Natural killer cell (primary cell): ENCODE results near the gene SAMD4A. TPM values are rescaled to one million over a fixed set of nuclear protein-coding genes. Genes with fewer than 3 reads are reported as not detected.

ENCODE experiments used
- ATAC-seq, 3 donors: fragments of 150-1000 bp in 2 of 3; fragments of 200-7000 bp in 1 of 3; cut with Tn5 transposase; 1 replicate in 1 of 3; 2 replicates in 2 of 3; pipeline ENCODE4 v1.10.0; 2021; ENCODE audit warnings: mild to moderate bottlenecking in 2 of 3, moderate library complexity in 2 of 3
- DNase-seq, 2 donors: peaks; one replicate each; pipeline versions ENCODE4 v3.0.0 to v3.0.0-alpha.2; 2013 to 2021; ENCODE audit warnings: mixed read lengths in 1 of 2
- H3K27ac ChIP-seq: one replicate; pipeline ENCODE4 v1.5.1; 2013; ENCODE audit warnings: mild to moderate bottlenecking, low read length
- H3K27me3 ChIP-seq: one replicate; pipeline ENCODE4 v1.6.1; 2013; ENCODE audit warnings: low read length; ENCODE audit not compliant: control insufficient read depth, insufficient read depth
- H3K36me3 ChIP-seq: one replicate; pipeline ENCODE4 v1.6.1; 2013; ENCODE audit warnings: low read length; ENCODE audit not compliant: control insufficient read depth, insufficient read depth
- H3K4me1 ChIP-seq: one replicate; pipeline ENCODE4 v1.6.1; 2013; ENCODE audit warnings: low read length; ENCODE audit not compliant: control insufficient read depth, insufficient read depth
- H3K4me3 ChIP-seq: one replicate; pipeline ENCODE4 v1.5.1; 2013; ENCODE audit warnings: low read length
- H3K9me3 ChIP-seq: one replicate; pipeline ENCODE4 v1.6.1; 2013; ENCODE audit warnings: low read length; ENCODE audit not compliant: control insufficient read depth, insufficient read depth
- H3K27ac Mint-ChIP-seq, 2 donors: one replicate each; pipeline ENCODE4 v1.8.0; 2022; ENCODE audit warnings: mild to moderate bottlenecking in 2 of 2, mixed read lengths in 2 of 2, moderate library complexity in 1 of 2
- H3K27me3 Mint-ChIP-seq, 2 donors: one replicate each; pipeline ENCODE4 v1.8.0; 2022; ENCODE audit warnings: low read depth in 2 of 2, mixed read lengths in 2 of 2
- H3K36me3 Mint-ChIP-seq: one replicate; pipeline ENCODE4 v1.8.0; 2022; ENCODE audit warnings: mixed read lengths
- H3K4me1 Mint-ChIP-seq, 2 donors: one replicate each; pipeline ENCODE4 v1.8.0; 2022; ENCODE audit warnings: mixed read lengths in 2 of 2
- H3K4me3 Mint-ChIP-seq: one replicate; pipeline ENCODE4 v1.8.0; 2022; ENCODE audit warnings: mild to moderate bottlenecking, moderate library complexity, mixed read lengths
- H3K9me3 Mint-ChIP-seq, 2 donors: one replicate each; pipeline ENCODE4 v1.8.0; 2022; ENCODE audit warnings: mixed read lengths in 2 of 2
- WGBS: methylation state at CpG from one replicate; pipeline ENCODE4 v1.1.7; 2013; ENCODE audit warnings: missing lambda C conversion rate; ENCODE audit not compliant: insufficient coverage; 5-methylcytosine and 5-hydroxymethylcytosine counted together
- intact Hi-C: fragments of 100-400 bp; cut with micrococcal nuclease; formaldehyde crosslinking; loops from one replicate; pipeline ENCODE4 v1.14.2; 2022
- total RNA-seq, 4 donors: library from RNA; stranded (reverse); fragments of 120-200 nt in 1 of 4; gene quantifications; one replicate each; pipeline versions ENCODE4 v1.2.3 to v1.2.4, GENCODE V29; 2013 to 2022
- TF ChIP-seq, protein P1 (sequence below): fragments of 200-600 bp; IDR thresholded peaks from one replicate; pipeline ENCODE4 v1.8.0; 2022; ENCODE audit warnings: antibody characterized with exemption

Gene SAMD4A
- total RNA-seq, 3 donors from 2014 or later (not counting 1 experiment from before 2014, with no cell fraction given), result 0.70 to 1.6 (median 1.4) TPM

DNA sequence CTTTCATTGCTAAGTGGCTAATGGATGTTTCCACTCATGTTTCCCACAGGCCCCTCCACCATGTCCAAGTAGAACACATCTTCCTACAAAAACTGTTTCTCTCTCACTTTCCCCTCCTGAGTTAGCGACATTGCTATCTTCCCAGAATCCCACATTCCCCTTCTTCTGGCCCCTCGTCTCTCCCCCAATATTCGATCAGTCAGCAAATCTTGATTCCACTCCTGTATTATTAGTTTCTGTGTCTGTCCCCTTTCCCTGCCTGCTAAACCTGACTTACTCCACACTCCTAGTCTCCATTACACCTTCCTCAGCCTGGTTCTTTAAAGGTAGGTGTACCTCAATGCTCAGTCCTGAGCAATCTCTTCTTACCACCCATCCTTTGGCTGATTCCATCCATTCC, 19.3 kb upstream of the SAMD4A start:
- Histone ChIP-seq H3K36me3 (no peaks in the 10 kb centered on the region), H3K27ac (no peak overlapping the region), H3K4me3 (no peak overlapping the region), H3K9me3 (no peaks in the 10 kb centered on the region), H3K27me3 (no peaks in the 10 kb centered on the region), H3K4me1 (no peaks in the 10 kb centered on the region)
- Mint-ChIP-seq H3K9me3 (no peaks in the 10 kb centered on the region), H3K27ac (no peak overlapping the region), H3K36me3 (no peaks in the 10 kb centered on the region), H3K27me3 (peaks cover 0 to 8% of the 10 kb centered on the region in 2 donors), H3K4me3 (no peak overlapping the region), H3K4me1 (no peaks in the 10 kb centered on the region)
- no peak for ATAC-seq
- TF ChIP-seq, protein P1, sequence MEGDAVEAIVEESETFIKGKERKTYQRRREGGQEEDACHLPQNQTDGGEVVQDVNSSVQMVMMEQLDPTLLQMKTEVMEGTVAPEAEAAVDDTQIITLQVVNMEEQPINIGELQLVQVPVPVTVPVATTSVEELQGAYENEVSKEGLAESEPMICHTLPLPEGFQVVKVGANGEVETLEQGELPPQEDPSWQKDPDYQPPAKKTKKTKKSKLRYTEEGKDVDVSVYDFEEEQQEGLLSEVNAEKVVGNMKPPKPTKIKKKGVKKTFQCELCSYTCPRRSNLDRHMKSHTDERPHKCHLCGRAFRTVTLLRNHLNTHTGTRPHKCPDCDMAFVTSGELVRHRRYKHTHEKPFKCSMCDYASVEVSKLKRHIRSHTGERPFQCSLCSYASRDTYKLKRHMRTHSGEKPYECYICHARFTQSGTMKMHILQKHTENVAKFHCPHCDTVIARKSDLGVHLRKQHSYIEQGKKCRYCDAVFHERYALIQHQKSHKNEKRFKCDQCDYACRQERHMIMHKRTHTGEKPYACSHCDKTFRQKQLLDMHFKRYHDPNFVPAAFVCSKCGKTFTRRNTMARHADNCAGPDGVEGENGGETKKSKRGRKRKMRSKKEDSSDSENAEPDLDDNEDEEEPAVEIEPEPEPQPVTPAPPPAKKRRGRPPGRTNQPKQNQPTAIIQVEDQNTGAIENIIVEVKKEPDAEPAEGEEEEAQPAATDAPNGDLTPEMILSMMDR, result no peak
- WGBS, result 90% methylated on average over 3 of the region's 3 CpGs
- intact Hi-C loops, result no loop called here
- DNase-seq, result no peak

DNA sequence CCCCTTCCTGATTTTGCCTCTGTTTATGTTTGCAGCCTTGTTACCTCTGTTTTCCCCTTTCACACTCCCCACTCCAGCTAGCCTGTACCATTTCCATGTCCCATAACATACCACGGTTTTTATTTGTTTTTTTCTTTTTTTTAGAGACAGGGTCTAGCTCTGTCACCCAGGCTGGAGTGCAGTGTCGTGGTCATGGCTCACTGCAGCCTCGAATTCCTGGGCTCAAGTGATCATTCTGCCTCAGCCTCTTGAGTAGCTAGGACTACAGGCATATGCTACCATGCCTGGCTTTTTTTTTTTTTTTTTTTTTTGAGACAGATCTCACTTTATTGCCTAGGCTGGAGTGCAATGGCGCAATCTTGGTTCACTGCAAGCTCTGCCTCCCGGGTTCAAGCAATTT, 18.4 kb upstream of the SAMD4A start:
- DNase-seq (no peak), ATAC-seq (no peak)
- H3K36me3 ChIP-seq, result no peaks in the 10 kb centered on the region
- H3K4me1 ChIP-seq, result no peaks in the 10 kb centered on the region
- H3K27ac ChIP-seq, result no peak overlapping the region
- Mint-ChIP-seq H3K4me3 (no peak overlapping the region), H3K4me1 (no peaks in the 10 kb centered on the region), H3K36me3 (no peaks in the 10 kb centered on the region), H3K27me3 (peaks cover 0 to 8% of the 10 kb centered on the region in 2 donors), H3K27ac (no peak overlapping the region), H3K9me3 (no peaks in the 10 kb centered on the region)
- intact Hi-C loops, result no loop called here
- TF ChIP-seq, protein P1, result no peak
- H3K4me3 ChIP-seq, result no peak overlapping the region
- H3K27me3 ChIP-seq, result no peaks in the 10 kb centered on the region
- 84% methylated on average over 5 of the region's 5 CpGs for WGBS
- H3K9me3 ChIP-seq, result no peaks in the 10 kb centered on the region

DNA sequence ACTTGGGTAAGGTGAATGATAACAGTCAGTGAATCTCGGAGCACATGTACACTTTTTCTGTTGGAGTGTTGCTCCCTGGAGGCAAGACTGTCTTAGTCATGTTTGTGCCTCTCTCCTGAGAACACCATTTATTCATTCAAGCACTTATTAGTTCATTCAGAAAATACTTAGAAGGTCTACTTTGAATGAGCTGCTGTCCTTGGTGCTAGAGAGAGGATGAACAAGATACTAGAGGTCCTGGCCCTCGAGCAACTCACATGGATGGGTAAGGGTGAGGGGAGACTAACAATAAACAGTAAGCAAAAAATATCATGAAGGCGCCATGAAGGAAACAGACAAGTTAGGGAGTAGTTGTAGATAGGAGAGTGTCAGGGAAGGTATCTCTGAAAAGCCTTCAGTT, 17.1 kb upstream of the SAMD4A start:
- Mint-ChIP-seq H3K4me1 (no peaks in the 10 kb centered on the region), H3K27ac (no peak overlapping the region), H3K9me3 (no peaks in the 10 kb centered on the region), H3K4me3 (no peak overlapping the region), H3K27me3 (peaks cover 0 to 8% of the 10 kb centered on the region in 2 donors), H3K36me3 (no peaks in the 10 kb centered on the region)
- Histone ChIP-seq H3K27me3 (no peaks in the 10 kb centered on the region), H3K27ac (no peak overlapping the region), H3K9me3 (no peaks in the 10 kb centered on the region), H3K4me1 (no peaks in the 10 kb centered on the region), H3K4me3 (no peak overlapping the region), H3K36me3 (no peaks in the 10 kb centered on the region)
- intact Hi-C loops, result no loop called here
- whole genome bisulfite sequencing, result 83% methylated on average over 3 of the region's 3 CpGs
- TF ChIP-seq, protein P1, result no peak
- DNase-seq, result no peak
- ATAC-seq, result no peak

DNA sequence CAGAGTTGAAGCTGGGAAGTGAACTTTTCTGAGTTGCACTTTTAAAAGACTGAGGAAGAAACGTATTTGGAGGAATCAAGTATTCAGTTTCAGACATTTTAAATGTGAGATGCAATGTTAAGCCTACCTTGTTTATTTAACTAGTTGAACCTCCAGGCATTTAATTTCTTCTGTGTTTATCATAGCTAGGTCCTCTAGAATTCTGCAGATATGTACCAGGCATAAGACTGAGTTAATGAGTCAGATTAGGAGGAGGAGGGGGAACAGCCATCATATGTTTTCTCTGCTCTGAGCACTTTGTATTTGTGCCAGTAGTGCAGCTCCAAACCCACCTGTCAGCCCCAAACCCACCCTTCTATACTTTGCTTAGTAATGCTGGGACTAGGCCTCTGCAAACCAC, 16.4 kb upstream of the SAMD4A start:
- DNase-seq (no peak), ATAC-seq (no peak)
- intact Hi-C loops, result no loop called here
- H3K9me3 Mint-ChIP-seq, result no peaks in the 10 kb centered on the region
- WGBS, result no CpG with 5 or more reads among the region's 1 CpG
- H3K4me3 Mint-ChIP-seq, result no peak overlapping the region
- H3K36me3 ChIP-seq, result no peaks in the 10 kb centered on the region
- no peak overlapping the region for H3K27ac ChIP-seq
- no peaks in the 10 kb centered on the region for H3K27me3 ChIP-seq
- H3K9me3 ChIP-seq, result no peaks in the 10 kb centered on the region
- H3K4me3 ChIP-seq, result no peak overlapping the region
- no peaks in the 10 kb centered on the region for H3K4me1 Mint-ChIP-seq
- H3K4me1 ChIP-seq, result no peaks in the 10 kb centered on the region
- no peak overlapping the region for H3K27ac Mint-ChIP-seq
- TF ChIP-seq, protein P1, result no peak
- H3K36me3 Mint-ChIP-seq, result no peaks in the 10 kb centered on the region
- peaks cover 3 to 12% of the 10 kb centered on the region in 2 donors for H3K27me3 Mint-ChIP-seq
